Nucleus accumbens (tissue), 56 donors: ENCODE results near the gene SLC35G6.

Experiments used
- DNase-seq, 56 donors: peaks; one replicate each; lab custom pipeline; 2025; lab: John Stamatoyannopoulos, UW

Gene SLC35G6

DNA sequence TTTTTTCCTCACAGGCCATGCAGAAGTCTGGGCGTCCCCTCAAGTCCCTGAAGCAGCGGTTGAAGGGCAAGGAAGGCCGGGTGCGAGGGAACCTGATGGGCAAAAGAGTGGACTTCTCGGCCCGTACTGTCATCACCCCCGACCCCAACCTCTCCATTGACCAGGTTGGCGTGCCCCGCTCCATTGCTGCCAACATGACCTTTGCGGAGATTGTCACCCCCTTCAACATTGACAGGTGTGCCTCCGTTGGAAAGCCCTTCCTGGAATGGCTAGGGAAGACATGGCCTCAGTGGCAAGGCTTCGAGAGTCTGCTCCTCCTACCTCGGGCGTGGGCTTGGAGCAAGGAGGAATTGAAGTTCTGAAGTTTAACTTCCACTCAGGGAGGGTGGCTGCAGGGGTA, 16.4 kb downstream of the SLC35G6 start:
- no peak for DNase-seq

DNA sequence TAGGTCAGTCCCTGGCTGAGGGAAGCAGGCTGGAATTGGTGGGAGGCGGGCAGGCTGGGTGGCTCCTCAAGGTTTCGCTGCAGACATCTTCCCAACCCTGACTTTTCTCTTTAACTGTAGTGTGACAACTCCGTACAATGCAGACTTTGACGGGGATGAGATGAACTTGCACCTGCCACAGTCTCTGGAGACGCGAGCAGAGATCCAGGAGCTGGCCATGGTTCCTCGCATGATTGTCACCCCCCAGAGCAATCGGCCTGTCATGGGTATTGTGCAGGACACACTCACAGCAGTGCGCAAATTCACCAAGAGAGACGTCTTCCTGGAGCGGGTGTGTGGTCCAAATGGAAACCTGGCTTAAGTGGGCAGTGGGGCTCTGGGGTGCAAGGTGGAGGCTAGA, 17.9 kb downstream of the SLC35G6 start:
- DNase-seq: no peak

DNA sequence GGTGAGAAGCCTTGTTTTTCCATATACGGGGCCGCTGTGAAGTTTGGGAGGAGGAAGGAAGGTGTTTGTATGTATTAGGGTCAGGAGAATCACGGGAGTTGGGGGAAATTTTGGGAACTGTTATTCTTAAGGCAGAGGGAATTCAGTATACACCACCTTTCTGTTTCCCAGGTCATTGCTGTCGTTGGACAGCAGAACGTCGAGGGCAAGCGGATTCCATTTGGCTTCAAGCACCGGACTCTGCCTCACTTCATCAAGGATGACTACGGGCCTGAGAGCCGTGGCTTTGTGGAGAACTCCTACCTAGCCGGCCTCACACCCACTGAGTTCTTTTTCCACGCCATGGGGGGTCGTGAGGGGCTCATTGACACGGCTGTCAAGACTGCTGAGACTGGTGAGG, 20.5 kb downstream of the SLC35G6 start:
- DNase-seq: no peak

DNA sequence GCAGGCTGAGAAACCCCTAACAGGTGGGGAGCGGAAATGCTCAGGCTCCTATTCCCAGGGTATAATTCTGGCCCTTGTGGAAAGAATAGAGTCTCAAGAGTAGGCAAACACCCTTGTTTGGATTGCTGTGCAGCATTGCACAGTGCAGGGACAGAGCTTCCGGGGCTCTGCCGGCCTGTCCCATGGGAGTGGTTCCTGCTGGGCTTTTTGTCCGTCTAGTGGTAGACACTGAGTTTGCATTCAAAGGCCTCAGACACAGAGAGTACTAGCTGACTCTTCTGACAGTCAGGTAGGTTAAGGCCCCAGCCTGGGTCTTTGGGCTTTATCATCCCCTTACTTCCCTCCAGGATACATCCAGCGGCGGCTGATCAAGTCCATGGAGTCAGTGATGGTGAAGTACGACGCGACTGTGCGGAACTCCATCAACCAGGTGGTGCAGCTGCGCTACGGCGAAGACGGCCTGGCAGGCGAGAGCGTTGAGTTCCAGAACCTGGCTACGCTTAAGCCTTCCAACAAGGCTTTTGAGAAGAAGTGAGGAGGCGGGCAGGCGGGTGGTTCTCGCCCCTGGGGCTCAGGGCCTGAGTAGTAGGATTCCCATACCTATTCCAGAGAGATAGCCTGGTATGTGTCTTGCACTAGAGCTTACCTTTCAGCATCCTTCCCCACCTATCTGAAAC, 21.1 kb downstream of the SLC35G6 start:
- no peak for DNase-seq

DNA sequence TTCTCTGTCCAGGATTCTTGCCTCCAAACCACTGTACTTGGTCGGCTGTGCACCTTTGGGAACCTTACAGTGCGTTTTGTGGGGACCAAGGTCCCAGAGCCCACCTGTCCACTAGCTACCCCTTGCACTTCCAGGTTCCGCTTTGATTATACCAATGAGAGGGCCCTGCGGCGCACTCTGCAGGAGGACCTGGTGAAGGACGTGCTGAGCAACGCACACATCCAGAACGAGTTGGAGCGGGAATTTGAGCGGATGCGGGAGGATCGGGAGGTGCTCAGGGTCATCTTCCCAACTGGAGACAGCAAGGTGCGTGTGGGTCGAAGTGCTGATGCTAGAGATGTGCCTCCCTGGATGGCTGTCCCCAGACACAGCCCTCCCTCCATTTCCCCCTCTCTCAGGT, 21.7 kb downstream of the SLC35G6 start:
- no peak for DNase-seq

DNA sequence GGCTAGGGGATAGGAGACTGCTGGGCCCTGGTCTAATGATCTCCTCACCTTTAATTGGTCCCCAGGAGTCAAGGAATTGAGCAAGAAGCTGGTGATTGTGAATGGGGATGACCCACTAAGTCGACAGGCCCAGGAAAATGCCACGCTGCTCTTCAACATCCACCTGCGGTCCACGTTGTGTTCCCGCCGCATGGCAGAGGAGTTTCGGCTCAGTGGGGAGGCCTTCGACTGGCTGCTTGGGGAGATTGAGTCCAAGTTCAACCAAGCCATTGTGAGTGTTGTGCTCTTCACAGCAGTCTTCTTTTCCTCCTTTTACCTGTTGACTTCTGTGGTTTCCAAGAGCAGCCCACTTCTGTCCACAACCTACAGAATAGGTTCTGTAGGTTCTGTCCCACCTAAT, 22.3 kb downstream of the SLC35G6 start:
- no peak for DNase-seq

DNA sequence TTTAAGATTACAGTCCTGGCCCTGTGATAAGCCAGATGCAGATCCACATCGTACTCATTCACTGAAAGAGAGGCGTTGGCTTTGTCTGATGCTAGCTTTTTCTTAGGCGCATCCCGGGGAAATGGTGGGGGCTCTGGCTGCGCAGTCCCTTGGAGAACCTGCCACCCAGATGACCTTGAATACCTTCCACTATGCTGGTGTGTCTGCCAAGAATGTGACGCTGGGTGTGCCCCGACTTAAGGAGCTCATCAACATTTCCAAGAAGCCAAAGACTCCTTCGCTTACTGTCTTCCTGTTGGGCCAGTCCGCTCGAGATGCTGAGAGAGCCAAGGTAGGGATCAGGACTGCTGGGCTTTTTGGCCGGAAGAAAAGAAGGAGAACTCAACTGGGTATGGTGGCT, 26.9 kb downstream of the SLC35G6 start:
- no peak for DNase-seq

DNA sequence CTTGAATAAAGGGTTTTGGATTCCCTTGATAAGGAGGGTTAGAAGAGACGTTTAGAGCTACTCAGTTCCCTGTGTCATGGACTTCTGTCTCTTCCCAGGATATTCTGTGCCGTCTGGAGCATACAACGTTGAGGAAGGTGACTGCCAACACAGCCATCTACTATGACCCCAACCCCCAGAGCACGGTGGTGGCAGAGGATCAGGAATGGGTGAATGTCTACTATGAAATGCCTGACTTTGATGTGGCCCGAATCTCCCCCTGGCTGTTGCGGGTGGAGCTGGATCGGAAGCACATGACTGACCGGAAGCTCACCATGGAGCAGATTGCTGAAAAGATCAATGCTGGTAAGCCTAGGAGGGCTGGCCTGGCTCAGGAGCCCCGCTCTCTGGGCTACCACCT, 27.6 kb downstream of the SLC35G6 start:
- DNase-seq: no peak

DNA sequence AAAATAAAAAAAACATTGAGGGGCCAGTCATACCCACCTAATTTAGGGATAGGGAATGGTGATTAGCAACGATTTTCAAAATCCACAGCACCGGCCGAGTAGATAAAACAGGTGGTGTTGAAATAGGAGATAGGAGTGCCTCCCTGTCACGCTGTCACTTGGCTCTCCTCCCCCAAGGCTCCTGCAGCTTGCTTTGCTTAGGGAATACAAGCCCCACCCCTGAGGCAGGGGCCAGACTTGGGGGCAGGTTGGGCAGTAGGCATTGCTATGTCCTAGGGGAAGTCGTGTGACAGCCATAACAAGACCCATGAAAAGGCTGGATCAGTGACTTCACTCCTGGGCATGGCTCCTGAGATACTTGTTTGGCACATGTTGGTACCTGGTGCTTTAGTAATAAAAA, 28.7 kb downstream of the SLC35G6 start:
- no peak for DNase-seq

DNA sequence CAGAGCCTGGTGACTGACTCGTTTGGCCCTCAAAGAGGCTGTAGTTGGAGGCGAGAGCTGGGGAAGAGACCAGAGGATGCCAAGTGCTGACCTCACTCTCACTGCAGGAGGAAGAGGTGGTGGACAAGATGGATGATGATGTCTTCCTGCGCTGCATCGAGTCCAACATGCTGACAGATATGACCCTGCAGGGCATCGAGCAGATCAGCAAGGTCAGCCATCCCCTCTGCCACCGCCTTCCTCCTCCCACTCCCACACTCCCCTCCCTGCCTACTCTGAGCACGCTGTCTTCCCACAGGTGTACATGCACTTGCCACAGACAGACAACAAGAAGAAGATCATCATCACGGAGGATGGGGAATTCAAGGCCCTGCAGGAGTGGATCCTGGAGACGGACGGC, 29.9 kb downstream of the SLC35G6 start:
- DNase-seq: no peak

DNA sequence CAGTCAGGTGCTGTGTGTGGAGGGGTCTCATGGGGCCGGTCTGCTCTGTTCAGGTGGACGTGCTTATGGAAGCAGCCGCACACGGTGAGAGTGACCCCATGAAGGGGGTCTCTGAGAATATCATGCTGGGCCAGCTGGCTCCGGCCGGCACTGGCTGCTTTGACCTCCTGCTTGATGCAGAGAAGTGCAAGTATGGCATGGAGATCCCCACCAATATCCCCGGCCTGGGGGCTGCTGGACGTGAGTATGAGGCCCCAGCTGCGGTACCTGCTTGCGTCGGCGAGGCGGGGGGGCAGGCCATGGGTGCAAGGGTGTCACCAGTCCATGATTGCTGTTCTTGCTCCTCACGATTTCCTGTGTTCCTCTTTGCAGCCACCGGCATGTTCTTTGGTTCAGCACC, 30.9 kb downstream of the SLC35G6 start:
- DNase-seq: no peak

DNA sequence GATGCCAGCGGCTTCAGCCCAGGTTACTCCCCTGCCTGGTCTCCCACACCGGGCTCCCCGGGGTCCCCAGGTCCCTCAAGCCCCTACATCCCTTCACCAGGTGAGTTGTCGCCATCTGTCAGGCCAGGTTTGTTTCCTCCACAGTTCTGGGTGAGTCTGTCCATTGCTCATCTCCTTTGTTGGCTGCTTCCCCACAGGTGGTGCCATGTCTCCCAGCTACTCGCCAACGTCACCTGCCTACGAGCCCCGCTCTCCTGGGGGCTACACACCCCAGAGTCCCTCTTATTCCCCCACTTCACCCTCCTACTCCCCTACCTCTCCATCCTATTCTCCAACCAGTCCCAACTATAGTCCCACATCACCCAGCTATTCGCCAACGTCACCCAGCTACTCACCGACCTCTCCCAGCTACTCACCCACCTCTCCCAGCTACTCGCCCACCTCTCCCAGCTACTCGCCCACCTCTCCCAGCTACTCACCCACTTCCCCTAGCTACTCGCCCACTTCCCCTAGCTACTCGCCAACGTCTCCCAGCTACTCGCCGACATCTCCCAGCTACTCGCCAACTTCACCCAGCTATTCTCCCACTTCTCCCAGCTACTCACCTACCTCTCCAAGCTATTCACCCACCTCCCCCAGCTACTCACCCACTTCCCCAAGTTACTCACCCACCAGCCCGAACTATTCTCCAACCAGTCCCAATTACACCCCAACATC, 31.7 kb downstream of the SLC35G6 start:
- DNase-seq: no peak

DNA sequence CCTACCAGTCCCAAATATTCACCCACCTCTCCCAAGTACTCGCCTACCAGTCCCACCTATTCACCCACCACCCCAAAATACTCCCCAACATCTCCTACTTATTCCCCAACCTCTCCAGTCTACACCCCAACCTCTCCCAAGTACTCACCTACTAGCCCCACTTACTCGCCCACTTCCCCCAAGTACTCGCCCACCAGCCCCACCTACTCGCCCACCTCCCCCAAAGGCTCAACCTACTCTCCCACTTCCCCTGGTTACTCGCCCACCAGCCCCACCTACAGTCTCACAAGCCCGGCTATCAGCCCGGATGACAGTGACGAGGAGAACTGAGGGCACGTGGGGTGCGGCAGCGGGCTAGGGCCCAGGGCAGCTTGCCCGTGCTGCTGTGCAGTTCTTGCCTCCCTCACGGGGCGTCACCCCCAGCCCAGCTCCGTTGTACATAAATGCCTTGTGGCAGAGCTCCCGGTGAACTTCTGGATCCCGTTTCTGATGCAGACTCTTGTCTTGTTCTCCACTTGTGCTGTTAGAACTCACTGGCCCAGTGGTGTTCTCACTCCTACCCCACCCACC, 32.7 kb downstream of the SLC35G6 start:
- no peak for DNase-seq

DNA sequence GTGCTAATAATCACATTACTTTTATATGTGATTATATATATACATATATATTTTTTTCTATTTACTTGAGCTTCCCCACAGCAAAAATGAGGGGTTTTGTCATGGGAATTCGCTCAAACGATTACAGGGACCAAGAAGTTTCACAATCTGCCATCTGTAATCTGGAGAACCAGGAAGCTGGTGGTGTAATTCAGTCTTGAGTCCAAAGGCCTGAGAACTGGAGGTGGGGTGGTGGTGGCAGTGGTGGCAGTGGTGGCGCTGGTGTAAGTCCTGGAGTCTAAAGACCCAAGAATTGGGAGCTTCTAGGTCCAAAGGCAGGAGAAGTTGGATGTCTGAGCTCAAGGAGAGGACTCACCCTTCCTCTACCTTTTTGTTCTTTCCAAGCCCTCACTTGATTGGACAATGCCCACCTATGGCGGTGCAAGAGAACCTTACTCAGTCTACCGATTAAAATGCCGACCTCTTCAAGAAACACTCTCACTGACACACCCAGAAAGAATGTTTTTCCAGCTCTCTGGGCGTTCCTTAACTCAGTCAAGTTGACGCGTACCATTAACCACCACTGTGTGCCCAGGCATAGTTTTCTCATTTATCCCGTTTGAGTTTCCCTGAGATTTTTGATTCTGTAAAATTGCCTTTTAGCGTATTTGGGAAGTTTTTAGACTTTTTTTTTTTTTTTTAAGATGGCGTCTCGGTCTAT, 34.8 kb downstream of the SLC35G6 start:
- no peak for DNase-seq

DNA sequence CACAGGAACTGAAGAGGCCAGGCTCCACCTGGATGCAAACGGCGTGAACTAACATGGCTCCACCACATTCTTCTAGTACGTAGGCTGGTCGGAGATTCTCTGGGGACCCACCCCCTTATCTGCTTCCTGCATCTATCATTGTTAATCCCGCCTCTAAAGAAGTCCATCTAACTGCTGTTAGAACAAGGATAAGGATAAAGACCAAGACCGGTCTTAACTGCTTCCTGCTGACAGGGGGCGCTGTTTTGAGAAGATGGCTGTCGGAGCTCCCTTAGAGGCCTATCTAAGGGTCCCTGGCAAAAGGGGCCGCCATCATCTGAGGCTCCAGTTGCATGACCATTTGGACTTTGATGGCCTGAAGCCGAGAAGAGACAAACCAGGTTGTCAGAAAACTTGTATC, 41.8 kb downstream of the SLC35G6 start:
- DNase-seq: peak in 1 of 56 donors; percentile 12

DNA sequence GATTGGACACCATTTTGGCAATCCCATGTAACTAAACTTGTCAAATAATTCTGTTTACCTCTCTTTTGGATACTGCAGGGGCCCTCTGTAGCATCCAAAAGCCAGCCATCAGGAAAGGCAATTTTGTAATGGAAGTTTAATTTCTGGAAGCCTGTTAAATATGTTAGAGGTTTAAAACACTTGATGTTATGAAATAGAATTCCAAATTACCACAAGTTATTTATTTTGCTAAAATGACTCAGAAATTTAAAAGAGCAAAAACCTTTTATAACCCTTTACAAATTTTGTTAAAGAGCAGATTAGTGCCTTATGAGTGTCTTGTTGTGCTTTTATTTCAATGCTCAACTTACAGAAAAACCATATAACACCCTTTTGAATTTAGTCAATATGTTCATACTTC, 47.6 kb downstream of the SLC35G6 start:
- DNase-seq: no peak

DNA sequence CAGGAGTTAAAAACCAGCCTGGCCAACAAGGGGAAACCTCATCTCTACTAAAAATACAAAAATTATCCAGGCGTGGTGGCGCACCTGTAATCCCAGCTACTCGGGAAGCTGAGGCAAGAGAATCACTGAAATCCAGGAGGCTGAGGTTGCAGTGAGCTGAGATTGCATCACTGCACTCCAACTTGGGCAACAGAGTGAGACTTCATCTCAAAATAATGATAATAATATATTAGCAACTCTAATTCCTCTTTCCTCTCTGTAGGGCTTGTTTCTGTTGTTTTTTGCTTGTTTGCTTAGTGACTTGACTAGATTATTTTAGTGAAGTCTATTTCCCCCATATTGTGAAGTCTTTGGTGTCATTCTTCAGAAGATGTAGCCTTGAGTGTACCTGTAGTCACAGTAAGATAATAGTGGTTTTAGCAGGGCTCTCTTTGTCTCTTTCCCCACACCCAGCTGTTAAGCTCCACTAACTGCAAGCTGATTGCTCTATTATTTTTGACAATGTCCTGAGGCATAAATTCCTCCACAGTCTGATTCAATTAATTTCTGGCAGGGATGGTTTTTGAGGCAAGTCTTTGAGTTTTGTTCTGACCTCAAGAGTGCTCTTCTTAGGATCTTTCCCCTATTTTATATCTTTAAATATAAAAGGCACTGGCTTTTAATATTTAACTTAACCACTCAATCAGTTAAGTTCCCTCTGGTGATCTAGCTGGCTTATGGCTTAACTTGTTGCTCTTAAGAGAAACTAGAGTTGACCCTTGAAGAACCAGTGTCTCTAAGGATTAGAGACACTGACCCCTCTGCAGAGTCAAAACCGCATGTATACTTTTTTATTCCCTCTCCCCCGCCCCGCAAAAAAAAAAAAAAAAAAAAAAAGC, 49.0 kb downstream of the SLC35G6 start:
- no peak for DNase-seq
